GM19043 (cell line): ENCODE results near the gene NPHP4.
"Not testable (repeated sequence)": the region's sequence is repeated elsewhere in the genome, so short reads cannot be mapped to it uniquely, and the experiment has no call there.

Experiments used
- ATAC-seq: cut with Tn5 transposase; IDR thresholded peaks from one replicate; pipeline ENCODE4 v1.9.1; 2021; ENCODE audit warnings: low read depth; ENCODE audit not compliant: unreplicated experiment

The NPHP4 gene

GRCh38 chr1:6025269-6026094, 33.3 kb upstream of the NPHP4 start:
- no peak for ATAC-seq

DNA sequence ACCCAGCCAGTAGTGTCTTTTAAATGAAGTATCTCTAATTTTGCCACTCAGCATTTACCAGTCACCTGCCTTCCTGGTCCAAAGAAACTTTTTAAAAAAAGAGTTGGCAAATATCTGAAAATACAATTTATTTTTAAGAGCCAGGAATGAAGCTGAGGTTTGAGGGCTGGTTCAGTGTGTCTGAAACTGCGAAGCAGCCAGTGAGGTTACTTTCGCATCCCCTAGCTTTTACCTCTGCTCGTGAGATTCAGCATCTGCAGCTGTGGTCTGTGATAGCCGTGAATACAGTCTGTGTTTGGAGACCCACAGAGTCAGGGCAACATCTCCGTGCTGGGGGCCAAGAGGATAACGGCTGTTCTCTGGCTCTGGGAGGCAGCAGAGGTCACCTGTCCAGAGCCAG, 32.2 kb upstream of the NPHP4 start:
- no peak for ATAC-seq

DNA sequence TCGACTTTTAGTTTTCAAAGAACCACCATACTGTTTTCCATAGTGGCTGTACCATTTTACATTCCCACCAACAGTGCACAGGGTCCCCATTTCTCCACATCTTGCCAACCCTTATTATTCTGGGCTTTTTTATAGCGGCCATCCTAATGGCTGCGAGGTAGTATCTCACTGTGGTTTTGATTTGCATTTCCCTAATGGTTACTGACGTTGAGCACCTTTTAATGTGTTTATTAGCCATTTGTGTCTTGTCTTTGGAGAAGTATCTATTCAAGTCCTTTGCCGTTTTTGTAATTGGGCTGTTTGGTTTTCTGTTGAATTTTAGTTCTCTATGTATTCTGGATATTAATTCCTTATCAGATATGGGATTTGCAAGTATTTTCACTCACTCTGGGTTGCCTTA, 31.1 kb upstream of the NPHP4 start:
- no peak for ATAC-seq

- ATAC-seq: no peak
These were observed 30.0 kb upstream of the NPHP4 start for GRCh38 chr1:6022193-6022592.

DNA sequence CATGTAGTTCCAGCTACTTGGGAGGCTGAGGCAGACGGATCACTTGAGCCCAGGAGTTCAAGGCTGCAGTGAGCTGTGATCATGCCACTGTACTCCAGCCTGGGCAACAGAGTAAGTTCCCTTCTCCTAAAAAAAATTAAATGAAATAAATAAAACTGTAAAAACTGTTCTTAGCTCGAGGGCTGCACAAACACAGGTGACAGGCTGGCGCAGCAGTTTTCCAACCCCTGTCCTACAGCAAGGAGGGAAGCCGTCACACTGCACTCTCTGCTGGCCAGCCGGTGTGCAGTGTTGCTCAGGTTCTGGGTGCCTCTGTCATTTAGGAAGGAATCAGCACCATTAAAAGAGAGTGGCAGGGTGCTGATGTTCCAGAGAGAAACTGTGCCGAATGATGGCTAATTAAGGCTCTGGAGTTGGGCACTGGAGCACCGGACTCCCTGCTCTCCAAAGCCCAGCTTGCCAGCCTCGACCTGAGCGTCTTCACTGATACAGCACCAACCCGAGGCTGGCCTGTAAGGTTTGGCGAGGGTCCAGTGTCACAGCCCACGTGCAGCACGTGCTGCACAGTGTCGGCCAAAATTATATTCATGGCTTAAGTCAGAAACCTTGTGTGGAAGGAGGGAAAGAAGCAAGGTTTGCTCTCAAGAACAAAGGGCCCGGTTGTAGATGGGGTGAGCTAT, 27.1 kb upstream of the NPHP4 start:
- ATAC-seq: no peak

GRCh38 chr1:6017654-6018053, 25.4 kb upstream of the NPHP4 start:
- not testable (repeated sequence) for ATAC-seq

DNA sequence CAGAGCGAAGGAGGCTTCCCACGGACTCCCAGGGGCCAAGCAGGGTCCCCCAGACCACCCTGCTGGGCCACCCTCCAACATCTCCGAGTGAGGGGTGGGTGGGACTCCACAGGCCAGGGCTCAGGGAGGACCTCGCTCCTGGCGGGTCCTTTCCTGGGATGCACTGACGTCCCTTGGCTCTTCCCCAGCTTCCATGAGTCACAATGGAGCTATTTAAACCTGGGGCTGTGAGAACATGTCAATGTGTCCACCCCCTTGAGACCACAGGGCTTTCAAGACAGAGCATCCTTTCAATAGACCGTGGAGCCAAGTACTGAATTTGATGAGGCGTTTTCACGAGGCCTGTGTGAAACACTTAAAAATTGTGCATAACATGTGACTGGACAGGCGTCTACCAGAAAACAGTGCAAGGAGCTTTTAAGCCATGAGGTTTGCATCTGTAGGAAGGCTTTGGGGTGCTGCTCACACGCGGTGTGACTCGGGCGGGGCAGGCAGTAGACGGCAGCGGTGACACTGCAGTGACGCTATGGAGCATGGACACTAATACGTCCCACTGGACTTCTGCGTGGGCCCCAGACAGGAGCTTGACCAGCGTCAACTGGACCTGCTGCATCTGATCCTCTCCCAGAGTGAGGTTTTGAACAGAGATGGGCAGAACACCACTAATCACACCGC, 24.1 kb upstream of the NPHP4 start:
- no peak for ATAC-seq

- ATAC-seq: no peak
These were observed 22.1 kb upstream of the NPHP4 start for GRCh38 chr1:6014130-6014999.

DNA sequence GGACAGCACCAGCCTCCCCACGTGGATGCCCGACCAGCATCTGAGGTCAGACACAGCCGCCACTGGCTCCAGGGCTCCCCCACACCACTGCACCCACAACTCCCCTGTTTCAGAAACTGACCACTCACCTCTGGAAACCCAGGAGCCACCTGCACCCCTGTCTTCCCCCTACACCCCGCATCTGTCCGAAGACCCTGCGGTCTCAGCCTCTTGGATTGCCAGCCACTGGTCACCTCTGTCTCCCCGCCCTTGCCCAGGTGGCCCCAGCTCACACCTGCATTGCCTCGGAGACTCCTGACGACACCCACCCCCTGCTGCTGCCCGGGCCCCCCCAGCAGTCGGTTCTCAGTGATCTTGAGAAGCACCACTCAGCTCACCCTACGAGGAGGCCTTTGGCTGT, 21.3 kb upstream of the NPHP4 start:
- ATAC-seq: no peak

DNA sequence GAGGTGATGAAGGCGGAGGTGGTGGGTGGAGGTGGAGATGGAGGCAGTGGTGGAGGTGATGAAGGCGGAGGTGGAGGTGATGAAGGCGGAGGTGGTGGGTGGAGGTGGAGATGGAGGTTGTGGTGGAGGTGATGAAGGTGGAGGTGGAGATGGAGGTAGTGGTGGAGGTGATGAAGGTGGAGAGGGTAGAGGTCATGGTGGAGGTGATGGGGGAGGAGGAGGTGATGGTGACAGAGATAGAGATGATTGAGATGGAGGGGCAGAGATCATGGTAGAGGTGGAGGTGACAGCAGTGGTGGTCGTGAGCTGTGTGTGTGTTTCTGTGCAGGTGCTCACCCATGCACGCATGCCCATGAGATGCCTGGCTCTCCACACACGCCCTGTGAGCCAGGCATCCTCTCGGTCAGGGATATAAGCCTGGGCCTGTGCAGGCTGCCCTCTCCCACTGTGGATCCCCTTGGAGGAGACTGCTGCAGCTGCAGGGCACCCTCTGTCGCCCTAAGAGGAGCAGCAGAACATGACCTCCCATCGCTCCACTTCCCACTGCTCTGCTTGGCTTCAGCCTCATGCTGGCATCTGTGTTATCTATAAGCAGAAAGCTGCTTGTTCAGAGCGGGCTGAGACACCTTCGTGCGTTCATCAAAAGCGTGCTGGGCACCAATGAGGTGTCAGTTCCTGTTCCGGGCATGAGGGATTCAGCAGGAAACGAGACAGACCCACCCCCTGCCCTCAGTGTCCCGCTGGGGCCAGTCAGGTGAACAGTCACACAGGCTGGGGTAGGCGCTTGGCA, 20.5 kb upstream of the NPHP4 start:
- no peak for ATAC-seq

- no peak for ATAC-seq
These were observed 19.7 kb upstream of the NPHP4 start for GRCh38 chr1:6011946-6012258.

GRCh38 chr1:6011161-6011945, 19.1 kb upstream of the NPHP4 start:
- ATAC-seq: no peak

- ATAC-seq: no peak
These were observed 18.3 kb upstream of the NPHP4 start for GRCh38 chr1:6010554-6010953.

DNA sequence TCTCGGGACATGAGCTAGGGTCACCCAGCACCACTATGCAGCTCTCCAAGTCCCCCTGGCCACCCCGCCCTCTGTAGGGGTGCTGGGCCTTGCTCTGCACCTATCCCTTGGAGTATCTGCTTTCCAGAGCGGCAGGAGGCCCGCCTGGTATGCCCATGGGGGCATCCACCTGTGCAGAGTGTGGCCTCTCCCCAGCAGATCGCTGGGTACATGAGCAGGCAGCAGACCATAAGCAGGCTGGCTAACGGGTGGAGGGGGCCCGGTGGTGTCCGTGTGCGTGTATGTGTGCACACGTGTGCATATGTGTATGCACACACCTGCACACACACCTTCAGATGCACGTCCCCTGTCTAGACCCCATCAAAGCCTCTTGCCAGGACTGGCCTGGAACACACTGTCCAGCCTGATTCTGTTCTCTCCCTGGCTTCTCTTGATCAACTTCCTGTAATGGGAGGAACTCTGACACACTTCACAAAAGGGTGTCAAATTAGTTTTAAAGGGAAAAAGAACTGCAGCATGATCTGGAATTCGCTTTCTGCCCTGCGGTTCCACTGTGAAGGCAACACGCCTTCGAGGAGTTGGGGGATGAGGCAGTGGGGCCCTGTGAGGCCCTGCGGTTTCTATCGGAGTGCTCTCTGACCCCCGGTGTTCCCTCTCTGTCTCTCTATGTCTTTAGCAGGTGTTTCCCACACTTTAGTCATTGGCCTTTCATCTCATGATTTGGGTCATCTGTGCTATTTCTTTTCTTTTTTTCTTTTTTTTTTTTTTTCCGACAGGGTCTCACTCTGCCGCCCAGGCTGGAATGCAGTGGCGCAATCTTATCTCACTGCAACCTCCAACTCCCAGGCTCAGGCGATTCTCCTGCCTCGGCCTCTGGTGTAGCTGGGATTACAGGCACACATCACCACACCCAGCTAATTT, 17.2 kb upstream of the NPHP4 start:
- no peak for ATAC-seq

- ATAC-seq: no peak
These were observed 16.5 kb upstream of the NPHP4 start for GRCh38 chr1:6008696-6009095.

- no peak for ATAC-seq
These were observed 15.8 kb upstream of the NPHP4 start for GRCh38 chr1:6008084-6008415.

DNA sequence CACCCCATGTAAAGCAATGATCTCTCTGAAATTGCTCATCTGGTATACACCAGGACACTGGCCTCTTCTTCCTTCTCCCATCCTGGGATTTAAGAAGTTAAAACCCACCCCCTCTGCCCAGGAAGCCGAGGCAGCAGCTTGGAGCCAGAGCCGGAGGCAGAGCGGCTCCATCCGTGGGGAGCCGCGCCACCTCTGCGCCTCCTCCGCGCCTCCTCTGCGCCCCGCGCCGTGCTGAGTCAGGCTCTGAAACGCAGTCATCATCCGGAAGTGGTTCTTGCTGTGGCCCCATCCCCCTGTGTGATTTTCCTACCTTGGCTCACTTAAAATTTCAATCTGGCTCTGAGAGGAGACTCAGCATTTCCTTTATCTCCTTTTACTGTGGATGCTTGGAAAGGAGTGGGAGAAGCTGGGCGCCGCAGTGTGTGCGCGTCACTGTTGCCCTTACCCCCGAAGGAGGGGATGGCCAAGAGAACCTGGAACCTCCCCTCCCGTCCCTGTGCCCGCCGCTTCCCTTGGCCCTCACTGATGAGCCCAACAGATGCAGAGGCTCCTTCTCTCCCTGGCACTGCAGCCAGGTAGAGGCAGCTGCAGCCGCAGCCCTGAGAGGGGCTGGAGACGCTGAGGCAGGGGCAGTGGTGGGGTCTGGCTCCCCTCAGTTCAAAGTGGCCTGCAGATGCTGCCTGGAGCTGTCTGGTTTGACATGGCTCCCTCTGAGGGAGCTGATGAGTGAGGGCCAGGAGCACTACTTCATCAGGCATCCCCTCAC, 15.3 kb upstream of the NPHP4 start:
- ATAC-seq: no peak

DNA sequence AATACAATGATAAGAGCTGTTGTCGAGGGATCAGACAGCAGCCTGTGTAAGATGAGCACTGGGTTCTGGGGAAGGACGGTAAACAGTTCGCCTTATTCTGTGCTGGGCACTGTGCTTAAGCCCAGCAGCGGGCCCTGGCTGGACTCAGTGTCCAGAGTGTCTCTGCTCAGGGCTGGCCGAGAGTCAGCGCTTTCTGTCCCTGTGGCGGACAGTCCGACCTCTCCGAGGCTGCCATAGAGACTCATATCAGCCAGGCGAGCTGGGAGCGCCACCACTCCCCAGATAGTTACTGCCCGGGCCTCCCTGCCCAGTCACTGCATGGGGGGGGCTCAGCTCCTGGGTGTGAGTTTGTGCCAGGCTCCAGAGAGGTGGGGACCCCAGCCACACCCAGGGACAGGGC, 14.7 kb upstream of the NPHP4 start:
- no peak for ATAC-seq
